ENCODE results near the gene ZNF160.
"Not testable (repeated sequence)": the region's sequence is repeated elsewhere in the genome, so short reads cannot be mapped to it uniquely, and the experiment has no call there.

The ZNF160 gene

GRCh38 chr19:53102206-53102755, 941 bp downstream of the ZNF160 start:
- Histone ChIP-seq H3K27me3 (ENCODE audit: low read depth) (no peaks in the 10 kb centered on the region), H3K4me1 (no peaks in the 10 kb centered on the region), H3K36me3 (replicated peaks) (no peaks in the 10 kb centered on the region; the same call in 1 of the 2 replicates), H3K9me3 (no peaks in the 10 kb centered on the region), H3K4me3 (peak overlapping the region; percentile 89)
- in situ Hi-C loops (cut with MboI; ENCODE audit: low sequenced_read_pairs): no loop called here
- DNase-seq (ENCODE audit: low spot score in 2 of 2): peak in 1 of 2 experiments; percentile 9

- DNase-seq (ENCODE audit: low spot score in 2 of 2): no peak
- H3K9me3 ChIP-seq: no peaks in the 10 kb centered on the region
- no peaks in the 10 kb centered on the region; the same call in 1 of the 2 replicates for H3K36me3 ChIP-seq (replicated peaks)
- no peak overlapping the region for H3K4me3 ChIP-seq
- no peaks in the 10 kb centered on the region for H3K4me1 ChIP-seq
- no peaks in the 10 kb centered on the region for H3K27me3 ChIP-seq (ENCODE audit: low read depth)
- in situ Hi-C loops (cut with MboI; ENCODE audit: low sequenced_read_pairs): no loop called here
Measured at GRCh38 chr19:53101518-53101917, 1.7 kb downstream of the ZNF160 start.

- H3K9me3 ChIP-seq; H3K27me3 ChIP-seq (ENCODE audit: low read depth); H3K4me3 ChIP-seq; H3K4me1 ChIP-seq; DNase-seq (ENCODE audit: low spot score in 2 of 2); in situ Hi-C loops (cut with MboI; ENCODE audit: low sequenced_read_pairs); H3K36me3 ChIP-seq (replicated peaks): not testable (repeated sequence)
Measured at GRCh38 chr19:53098570-53098969, 4.7 kb downstream of the ZNF160 start.

GRCh38 chr19:53096982-53097690, 6.1 kb downstream of the ZNF160 start:
- H3K9me3 ChIP-seq; in situ Hi-C loops (cut with MboI; ENCODE audit: low sequenced_read_pairs): not testable (repeated sequence)

GRCh38 chr19:53096579-53096978, 6.6 kb downstream of the ZNF160 start:
- DNase-seq (ENCODE audit: low spot score in 2 of 2); in situ Hi-C loops (cut with MboI; ENCODE audit: low sequenced_read_pairs); H3K4me1 ChIP-seq; H3K4me3 ChIP-seq; H3K36me3 ChIP-seq (replicated peaks); H3K27me3 ChIP-seq (ENCODE audit: low read depth); H3K9me3 ChIP-seq: not testable (repeated sequence)

More at GRCh38 chr19:53096982-53097690, 6.1 kb downstream of the ZNF160 start:
- not testable (repeated sequence) for H3K27me3 ChIP-seq (ENCODE audit: low read depth); H3K36me3 ChIP-seq (replicated peaks); H3K4me3 ChIP-seq; H3K4me1 ChIP-seq; DNase-seq (ENCODE audit: low spot score in 2 of 2)

- H3K9me3 ChIP-seq: no peaks in the 10 kb centered on the region
- no peaks in the 10 kb centered on the region for H3K27me3 ChIP-seq (ENCODE audit: low read depth)
- in situ Hi-C loops (cut with MboI; ENCODE audit: low sequenced_read_pairs): no loop called here
- no peak for DNase-seq (ENCODE audit: low spot score in 2 of 2)
- H3K36me3 ChIP-seq (replicated peaks): peaks cover 8% of the 10 kb centered on the region; the same call in 1 of the 2 replicates
- no peak overlapping the region for H3K4me3 ChIP-seq
- no peaks in the 10 kb centered on the region for H3K4me1 ChIP-seq
Measured at GRCh38 chr19:53094754-53095575, 8.3 kb downstream of the ZNF160 start.

- Histone ChIP-seq H3K36me3 (replicated peaks) (peaks cover 12% of the 10 kb centered on the region; the same call in 1 of the 2 replicates), H3K9me3 (no peaks in the 10 kb centered on the region), H3K27me3 (ENCODE audit: low read depth) (no peaks in the 10 kb centered on the region), H3K4me1 (no peaks in the 10 kb centered on the region), H3K4me3 (no peak overlapping the region)
- no peak for DNase-seq (ENCODE audit: low spot score in 2 of 2)
- in situ Hi-C loops (cut with MboI; ENCODE audit: low sequenced_read_pairs): no loop called here
Measured at GRCh38 chr19:53092723-53093122, 10.5 kb downstream of the ZNF160 start.

GRCh38 chr19:53091413-53092254, 11.6 kb downstream of the ZNF160 start:
- Histone ChIP-seq H3K4me1 (no peaks in the 10 kb centered on the region), H3K36me3 (replicated peaks) (peaks cover 12% of the 10 kb centered on the region; the same call in 1 of the 2 replicates), H3K27me3 (ENCODE audit: low read depth) (no peaks in the 10 kb centered on the region), H3K4me3 (no peak overlapping the region), H3K9me3 (no peaks in the 10 kb centered on the region)
- in situ Hi-C loops (cut with MboI; ENCODE audit: low sequenced_read_pairs): no loop called here
- no peak for DNase-seq (ENCODE audit: low spot score in 2 of 2)

GRCh38 chr19:53088091-53088490, 15.1 kb downstream of the ZNF160 start:
- Histone ChIP-seq H3K36me3 (replicated peaks) (peaks cover 21% of the 10 kb centered on the region; the same call in 1 of the 2 replicates), H3K9me3 (no peaks in the 10 kb centered on the region), H3K4me3 (no peak overlapping the region), H3K27me3 (ENCODE audit: low read depth) (no peaks in the 10 kb centered on the region), H3K4me1 (no peaks in the 10 kb centered on the region)
- in situ Hi-C loops (cut with MboI; ENCODE audit: low sequenced_read_pairs): no loop called here
- no peak for DNase-seq (ENCODE audit: low spot score in 2 of 2)

GRCh38 chr19:53086949-53087348, 16.3 kb downstream of the ZNF160 start:
- H3K4me1 ChIP-seq: no peaks in the 10 kb centered on the region
- in situ Hi-C loops (cut with MboI; ENCODE audit: low sequenced_read_pairs): no loop called here
- no peaks in the 10 kb centered on the region for H3K9me3 ChIP-seq
- DNase-seq (ENCODE audit: low spot score in 2 of 2): no peak
- no peaks in the 10 kb centered on the region for H3K27me3 ChIP-seq (ENCODE audit: low read depth)
- H3K4me3 ChIP-seq: no peak overlapping the region
- H3K36me3 ChIP-seq (replicated peaks): peaks cover 21% of the 10 kb centered on the region; the same call in 1 of the 2 replicates

GRCh38 chr19:53085496-53085895, 17.7 kb downstream of the ZNF160 start:
- no peak for DNase-seq (ENCODE audit: low spot score in 2 of 2)
- H3K9me3 ChIP-seq: no peaks in the 10 kb centered on the region; the same call in 1 of the 2 replicates
- H3K27me3 ChIP-seq (ENCODE audit: low read depth): no peaks in the 10 kb centered on the region
- H3K4me3 ChIP-seq: no peak overlapping the region
- in situ Hi-C loops (cut with MboI; ENCODE audit: low sequenced_read_pairs): no loop called here
- H3K36me3 ChIP-seq (replicated peaks): peaks cover 14% of the 10 kb centered on the region; the same call in 1 of the 2 replicates
- no peaks in the 10 kb centered on the region for H3K4me1 ChIP-seq

GRCh38 chr19:53082929-53083328, 20.3 kb downstream of the ZNF160 start:
- Histone ChIP-seq H3K36me3 (replicated peaks) (peaks cover 12% of the 10 kb centered on the region; the same call in 1 of the 2 replicates), H3K4me3 (no peak overlapping the region)
- in situ Hi-C loops (cut with MboI; ENCODE audit: low sequenced_read_pairs): no loop called here

GRCh38 chr19:53079313-53079924, 23.8 kb downstream of the ZNF160 start:
- DNase-seq (ENCODE audit: low spot score in 2 of 2): no peak
- Histone ChIP-seq H3K4me3 (no peak overlapping the region), H3K4me1 (no peaks in the 10 kb centered on the region), H3K27me3 (ENCODE audit: low read depth) (no peaks in the 10 kb centered on the region), H3K36me3 (replicated peaks) (peaks cover 14% of the 10 kb centered on the region; the same call in 1 of the 2 replicates), H3K9me3 (no peaks in the 10 kb centered on the region; the same call in 1 of the 2 replicates)
- in situ Hi-C loops (cut with MboI; ENCODE audit: low sequenced_read_pairs): no loop called here

More at GRCh38 chr19:53082929-53083328, 20.3 kb downstream of the ZNF160 start:
- no peak for DNase-seq (ENCODE audit: low spot score in 2 of 2)
- H3K27me3 ChIP-seq (ENCODE audit: low read depth): no peaks in the 10 kb centered on the region
- H3K9me3 ChIP-seq: no peaks in the 10 kb centered on the region; the same call in 1 of the 2 replicates
- no peaks in the 10 kb centered on the region for H3K4me1 ChIP-seq
